WTC11 (cell line): ENCODE data around the gene SEMA5B. TPM values are rescaled to one million over a fixed set of nuclear protein-coding genes. Genes with fewer than 3 reads are reported as not detected.

Source experiments
- ATAC-seq: fragments of 200-7000 bp; cut with Tn5 transposase; 2 replicates; pipeline ENCODE4 v1.10.0; 2021; ENCODE audit warnings: mild to moderate bottlenecking, moderate library complexity
- CTCF ChIA-PET: fragments of 300-600 bp; sonication (Branson Sonifier 250); formaldehyde crosslinking; loops from one replicate; lab custom pipeline; 2021; ENCODE audit warnings: antibody characterized with exemption; lab: Charles Lee
- POLR2A ChIA-PET: fragments of 350-600 bp; sonication (Branson Sonifier 250); formaldehyde crosslinking; loops from one replicate; lab custom pipeline; 2021; ENCODE audit warnings: antibody characterized with exemption; lab: Charles Lee
- DNase-seq: peaks from one replicate; pipeline ENCODE4 v3.0.0; 2021; ENCODE audit warnings: low spot score
- H3K27ac Mint-ChIP-seq: 2 replicates; pipeline ENCODE4 v1.8.0; 2021; ENCODE audit warnings: mixed read lengths
- H3K27me3 Mint-ChIP-seq: 2 replicates; pipeline ENCODE4 v1.8.0; 2021; ENCODE audit warnings: low read depth, mild to moderate bottlenecking, moderate library complexity, mixed read lengths
- H3K36me3 Mint-ChIP-seq: 2 replicates; pipeline ENCODE4 v1.8.0; 2021; ENCODE audit warnings: mixed read lengths
- H3K4me1 Mint-ChIP-seq: 2 replicates; pipeline ENCODE4 v1.8.0; 2022; ENCODE audit warnings: mixed read lengths
- H3K4me3 Mint-ChIP-seq: 2 replicates; pipeline ENCODE4 v1.8.0; 2021; ENCODE audit warnings: mild to moderate bottlenecking, moderate library complexity, mixed read lengths
- H3K9me3 Mint-ChIP-seq: 2 replicates; pipeline ENCODE4 v1.8.0; 2021; ENCODE audit warnings: mixed read lengths
- CREB1 ChIP-seq: sonication (generic); formaldehyde crosslinking; IDR thresholded peaks from 2 replicates; pipeline ENCODE4 v1.8.0; 2023; ENCODE audit warnings: mild to moderate bottlenecking, missing genetic modification reagents
- CREM ChIP-seq: sonication (generic); formaldehyde crosslinking; IDR thresholded peaks from 2 replicates; pipeline ENCODE4 v1.8.1; 2022; ENCODE audit warnings: mild to moderate bottlenecking, missing genetic modification reagents, moderate library complexity
- ELF4 ChIP-seq: sonication (generic); formaldehyde crosslinking; IDR thresholded peaks from 2 replicates; pipeline ENCODE4 v1.8.1; 2022; ENCODE audit warnings: low read depth, mild to moderate bottlenecking, moderate library complexity, missing genetic modification reagents
- EMX1 ChIP-seq: fragments of 250-450 bp; sonication (Bioruptor Pico); IDR thresholded peaks from 2 replicates; pipeline ENCODE4 v1.8.0; 2021; ENCODE audit warnings: mild to moderate bottlenecking
- JAZF1 ChIP-seq: fragments of 250-450 bp; sonication (Bioruptor Pico); IDR thresholded peaks from 2 replicates; pipeline ENCODE4 v1.9.0; 2021; ENCODE audit warnings: moderate library complexity, mild to moderate bottlenecking, inconsistent platforms
- JUN ChIP-seq: sonication (generic); formaldehyde crosslinking; IDR thresholded peaks from 2 replicates; pipeline ENCODE4 v1.8.0; 2023; ENCODE audit warnings: mild to moderate bottlenecking, missing genetic modification reagents
- NFE2L1 ChIP-seq: sonication (generic); formaldehyde crosslinking; IDR thresholded peaks from 2 replicates; pipeline ENCODE4 v1.8.1; 2023; ENCODE audit warnings: missing genetic modification reagents
- RORB ChIP-seq: fragments of 250-450 bp; sonication (Bioruptor Pico); IDR thresholded peaks from 2 replicates; pipeline ENCODE4 v1.9.0; 2021; ENCODE audit warnings: mild to moderate bottlenecking
- SOX15 ChIP-seq: fragments of 250-450 bp; sonication (Bioruptor Pico); IDR thresholded peaks from 2 replicates; pipeline ENCODE4 v1.9.0; 2021; ENCODE audit warnings: mild to moderate bottlenecking
- TEAD4 ChIP-seq: sonication (generic); formaldehyde crosslinking; IDR thresholded peaks from 2 replicates; pipeline ENCODE4 v1.8.0; 2022; ENCODE audit warnings: mild to moderate bottlenecking, missing genetic modification reagents
- TP53 ChIP-seq: sonication (generic); formaldehyde crosslinking; IDR thresholded peaks from 2 replicates; pipeline ENCODE4 v1.8.1; 2023; ENCODE audit warnings: mild to moderate bottlenecking, missing genetic modification reagents
- ZBTB21 ChIP-seq: sonication (generic); formaldehyde crosslinking; IDR thresholded peaks from 2 replicates; pipeline ENCODE4 v1.8.1; 2023; ENCODE audit warnings: mild to moderate bottlenecking, missing genetic modification reagents, borderline replicate concordance
- ZNF423 ChIP-seq: fragments of 250-450 bp; sonication (Bioruptor Pico); IDR thresholded peaks from 2 replicates; pipeline ENCODE4 v2.1.2; 2022; ENCODE audit warnings: mild to moderate bottlenecking, moderate library complexity
- ZNF671 ChIP-seq: fragments of 250-450 bp; sonication (Bioruptor Pico); IDR thresholded peaks from 2 replicates; pipeline ENCODE4 v1.8.0; 2021; ENCODE audit warnings: mild to moderate bottlenecking
- total RNA-seq: library from RNA; stranded (reverse); gene quantifications from 3 replicates; pipeline ENCODE4 v1.2.3, GENCODE V29; 2021
- TF ChIP-seq, protein P1 (sequence below): sonication (generic); formaldehyde crosslinking; IDR thresholded peaks from 2 replicates; pipeline ENCODE4 v1.8.1; 2022; ENCODE audit warnings: missing genetic modification reagents, borderline replicate concordance
- TF ChIP-seq, protein P2 (sequence below): sonication (generic); formaldehyde crosslinking; IDR thresholded peaks from 2 replicates; pipeline ENCODE4 v1.8.0; 2022; ENCODE audit warnings: mild to moderate bottlenecking, missing genetic modification reagents
- TF ChIP-seq, protein P3 (sequence below): sonication (generic); formaldehyde crosslinking; IDR thresholded peaks from 2 replicates; pipeline ENCODE4 v1.8.1; 2023; ENCODE audit warnings: mild to moderate bottlenecking, missing genetic modification reagents
- TF ChIP-seq, protein P4 (sequence below): sonication (generic); formaldehyde crosslinking; IDR thresholded peaks from 2 replicates; pipeline ENCODE4 v1.8.1; 2023; ENCODE audit warnings: mild to moderate bottlenecking, missing genetic modification reagents, borderline replicate concordance
- TF ChIP-seq, protein P5 (sequence below): sonication (generic); formaldehyde crosslinking; IDR thresholded peaks from 2 replicates; pipeline ENCODE4 v1.8.0; 2023; ENCODE audit warnings: mild to moderate bottlenecking, missing genetic modification reagents
- TF ChIP-seq, protein P6 (sequence below): sonication (generic); formaldehyde crosslinking; IDR thresholded peaks from 2 replicates; pipeline ENCODE4 v1.8.0; 2023; ENCODE audit warnings: missing genetic modification reagents, mild to moderate bottlenecking, borderline replicate concordance
- TF ChIP-seq, protein P7 (sequence below): sonication (generic); formaldehyde crosslinking; conservative IDR thresholded peaks from 2 replicates; pipeline ENCODE4 v1.8.1; 2022; ENCODE audit warnings: mild to moderate bottlenecking, missing genetic modification reagents

The SEMA5B gene
- total RNA-seq, 1 experiment from 2014 or later: 20.7 TPM

DNA sequence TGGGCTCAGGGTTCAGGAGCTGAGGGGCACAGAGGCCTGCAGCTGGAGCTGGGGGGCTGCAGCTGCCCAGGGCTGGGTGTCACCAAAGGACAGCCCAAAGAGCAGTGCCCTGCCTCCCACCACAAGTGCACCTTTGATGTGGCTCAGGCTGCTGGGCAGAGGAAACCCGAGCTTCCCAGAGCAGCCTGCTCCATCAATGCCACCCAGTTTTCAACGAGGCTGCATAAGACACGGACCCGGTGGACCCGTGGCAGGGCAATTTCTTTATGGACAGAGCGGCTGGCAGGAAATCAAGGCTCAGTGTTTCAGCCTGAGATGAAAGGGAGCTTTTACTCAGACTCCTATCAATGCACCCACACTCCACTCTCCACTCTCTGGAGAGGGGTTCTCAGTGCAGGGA lies 18.7 kb downstream of the SEMA5B start:
- no peaks in the 10 kb centered on the region for H3K36me3 Mint-ChIP-seq
- no peaks in the 10 kb centered on the region for H3K9me3 Mint-ChIP-seq
- CTCF ChIA-PET: interaction anchor here (0.8 to 1.7 kb wide), 3 partner anchors 12 to 73 kb away, joined by 3 to 7 read pairs (median 4); no protein-coding TSS in a partner anchor
- H3K27ac Mint-ChIP-seq: no peak overlapping the region
- no peak for DNase-seq
- H3K4me1 Mint-ChIP-seq: peaks cover 37% of the 10 kb centered on the region
- no peak for TF ChIP-seq TP53 (CRISPR knock-in tag)
- TF ChIP-seq, protein P1, sequence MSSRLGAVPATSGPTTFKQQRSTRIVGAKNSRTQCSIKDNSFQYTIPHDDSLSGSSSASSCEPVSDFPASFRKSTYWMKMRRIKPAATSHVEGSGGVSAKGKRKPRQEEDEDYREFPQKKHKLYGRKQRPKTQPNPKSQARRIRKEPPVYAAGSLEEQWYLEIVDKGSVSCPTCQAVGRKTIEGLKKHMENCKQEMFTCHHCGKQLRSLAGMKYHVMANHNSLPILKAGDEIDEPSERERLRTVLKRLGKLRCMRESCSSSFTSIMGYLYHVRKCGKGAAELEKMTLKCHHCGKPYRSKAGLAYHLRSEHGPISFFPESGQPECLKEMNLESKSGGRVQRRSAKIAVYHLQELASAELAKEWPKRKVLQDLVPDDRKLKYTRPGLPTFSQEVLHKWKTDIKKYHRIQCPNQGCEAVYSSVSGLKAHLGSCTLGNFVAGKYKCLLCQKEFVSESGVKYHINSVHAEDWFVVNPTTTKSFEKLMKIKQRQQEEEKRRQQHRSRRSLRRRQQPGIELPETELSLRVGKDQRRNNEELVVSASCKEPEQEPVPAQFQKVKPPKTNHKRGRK: no peak
- TF ChIP-seq, all 79 proteins: peak for 0
- POLR2A ChIA-PET: no interaction called here
- Mint-ChIP-seq H3K27me3 (no peaks in the 10 kb centered on the region), H3K4me3 (no peak overlapping the region)
- ATAC-seq: no peak

DNA sequence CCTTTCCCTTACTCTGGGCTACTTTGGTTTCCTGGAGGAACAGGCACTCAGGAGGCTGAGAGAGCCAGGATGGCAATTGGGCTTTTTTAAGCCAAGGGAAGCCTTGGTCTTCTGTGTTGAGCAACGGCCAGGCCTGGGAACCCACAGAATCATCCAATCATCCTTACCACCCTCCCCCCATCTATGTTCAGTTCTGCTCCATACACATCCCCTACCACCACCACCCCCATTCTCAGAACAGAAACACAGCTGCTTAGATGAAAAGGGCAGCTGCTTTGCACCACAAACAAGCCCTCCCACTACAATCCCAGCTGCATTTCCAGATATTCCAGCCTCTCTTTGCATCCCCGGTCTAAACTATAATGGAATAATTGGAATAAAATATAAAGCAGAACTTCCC lies 21.0 kb downstream of the SEMA5B start:
- TF ChIP-seq, protein P2, sequence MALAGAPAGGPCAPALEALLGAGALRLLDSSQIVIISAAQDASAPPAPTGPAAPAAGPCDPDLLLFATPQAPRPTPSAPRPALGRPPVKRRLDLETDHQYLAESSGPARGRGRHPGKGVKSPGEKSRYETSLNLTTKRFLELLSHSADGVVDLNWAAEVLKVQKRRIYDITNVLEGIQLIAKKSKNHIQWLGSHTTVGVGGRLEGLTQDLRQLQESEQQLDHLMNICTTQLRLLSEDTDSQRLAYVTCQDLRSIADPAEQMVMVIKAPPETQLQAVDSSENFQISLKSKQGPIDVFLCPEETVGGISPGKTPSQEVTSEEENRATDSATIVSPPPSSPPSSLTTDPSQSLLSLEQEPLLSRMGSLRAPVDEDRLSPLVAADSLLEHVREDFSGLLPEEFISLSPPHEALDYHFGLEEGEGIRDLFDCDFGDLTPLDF (CRISPR knock-in tag): no peak
- no peak for TF ChIP-seq EMX1 (CRISPR knock-in tag)
- no peak for TF ChIP-seq ZBTB21 (CRISPR knock-in tag)
- TF ChIP-seq ZNF671 (CRISPR knock-in tag): no peak
- TF ChIP-seq JAZF1 (CRISPR knock-in tag): no peak
- TF ChIP-seq, protein P3, sequence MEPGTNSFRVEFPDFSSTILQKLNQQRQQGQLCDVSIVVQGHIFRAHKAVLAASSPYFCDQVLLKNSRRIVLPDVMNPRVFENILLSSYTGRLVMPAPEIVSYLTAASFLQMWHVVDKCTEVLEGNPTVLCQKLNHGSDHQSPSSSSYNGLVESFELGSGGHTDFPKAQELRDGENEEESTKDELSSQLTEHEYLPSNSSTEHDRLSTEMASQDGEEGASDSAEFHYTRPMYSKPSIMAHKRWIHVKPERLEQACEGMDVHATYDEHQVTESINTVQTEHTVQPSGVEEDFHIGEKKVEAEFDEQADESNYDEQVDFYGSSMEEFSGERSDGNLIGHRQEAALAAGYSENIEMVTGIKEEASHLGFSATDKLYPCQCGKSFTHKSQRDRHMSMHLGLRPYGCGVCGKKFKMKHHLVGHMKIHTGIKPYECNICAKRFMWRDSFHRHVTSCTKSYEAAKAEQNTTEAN (CRISPR knock-in tag): no peak
- no peak for TF ChIP-seq RORB (CRISPR knock-in tag)
- no peak for TF ChIP-seq CREM (CRISPR knock-in tag)
- no peak for TF ChIP-seq ELF4 (CRISPR knock-in tag)
- no peak for TF ChIP-seq SOX15 (CRISPR knock-in tag)
- no peak for TF ChIP-seq CREB1
- TF ChIP-seq, protein P4, sequence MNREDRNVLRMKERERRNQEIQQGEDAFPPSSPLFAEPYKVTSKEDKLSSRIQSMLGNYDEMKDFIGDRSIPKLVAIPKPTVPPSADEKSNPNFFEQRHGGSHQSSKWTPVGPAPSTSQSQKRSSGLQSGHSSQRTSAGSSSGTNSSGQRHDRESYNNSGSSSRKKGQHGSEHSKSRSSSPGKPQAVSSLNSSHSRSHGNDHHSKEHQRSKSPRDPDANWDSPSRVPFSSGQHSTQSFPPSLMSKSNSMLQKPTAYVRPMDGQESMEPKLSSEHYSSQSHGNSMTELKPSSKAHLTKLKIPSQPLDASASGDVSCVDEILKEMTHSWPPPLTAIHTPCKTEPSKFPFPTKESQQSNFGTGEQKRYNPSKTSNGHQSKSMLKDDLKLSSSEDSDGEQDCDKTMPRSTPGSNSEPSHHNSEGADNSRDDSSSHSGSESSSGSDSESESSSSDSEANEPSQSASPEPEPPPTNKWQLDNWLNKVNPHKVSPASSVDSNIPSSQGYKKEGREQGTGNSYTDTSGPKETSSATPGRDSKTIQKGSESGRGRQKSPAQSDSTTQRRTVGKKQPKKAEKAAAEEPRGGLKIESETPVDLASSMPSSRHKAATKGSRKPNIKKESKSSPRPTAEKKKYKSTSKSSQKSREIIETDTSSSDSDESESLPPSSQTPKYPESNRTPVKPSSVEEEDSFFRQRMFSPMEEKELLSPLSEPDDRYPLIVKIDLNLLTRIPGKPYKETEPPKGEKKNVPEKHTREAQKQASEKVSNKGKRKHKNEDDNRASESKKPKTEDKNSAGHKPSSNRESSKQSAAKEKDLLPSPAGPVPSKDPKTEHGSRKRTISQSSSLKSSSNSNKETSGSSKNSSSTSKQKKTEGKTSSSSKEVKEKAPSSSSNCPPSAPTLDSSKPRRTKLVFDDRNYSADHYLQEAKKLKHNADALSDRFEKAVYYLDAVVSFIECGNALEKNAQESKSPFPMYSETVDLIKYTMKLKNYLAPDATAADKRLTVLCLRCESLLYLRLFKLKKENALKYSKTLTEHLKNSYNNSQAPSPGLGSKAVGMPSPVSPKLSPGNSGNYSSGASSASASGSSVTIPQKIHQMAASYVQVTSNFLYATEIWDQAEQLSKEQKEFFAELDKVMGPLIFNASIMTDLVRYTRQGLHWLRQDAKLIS (CRISPR knock-in tag): no peak
- no peak for TF ChIP-seq NFE2L1 (CRISPR knock-in tag)
- TF ChIP-seq JUN (CRISPR knock-in tag): no peak
- TF ChIP-seq, protein P5, sequence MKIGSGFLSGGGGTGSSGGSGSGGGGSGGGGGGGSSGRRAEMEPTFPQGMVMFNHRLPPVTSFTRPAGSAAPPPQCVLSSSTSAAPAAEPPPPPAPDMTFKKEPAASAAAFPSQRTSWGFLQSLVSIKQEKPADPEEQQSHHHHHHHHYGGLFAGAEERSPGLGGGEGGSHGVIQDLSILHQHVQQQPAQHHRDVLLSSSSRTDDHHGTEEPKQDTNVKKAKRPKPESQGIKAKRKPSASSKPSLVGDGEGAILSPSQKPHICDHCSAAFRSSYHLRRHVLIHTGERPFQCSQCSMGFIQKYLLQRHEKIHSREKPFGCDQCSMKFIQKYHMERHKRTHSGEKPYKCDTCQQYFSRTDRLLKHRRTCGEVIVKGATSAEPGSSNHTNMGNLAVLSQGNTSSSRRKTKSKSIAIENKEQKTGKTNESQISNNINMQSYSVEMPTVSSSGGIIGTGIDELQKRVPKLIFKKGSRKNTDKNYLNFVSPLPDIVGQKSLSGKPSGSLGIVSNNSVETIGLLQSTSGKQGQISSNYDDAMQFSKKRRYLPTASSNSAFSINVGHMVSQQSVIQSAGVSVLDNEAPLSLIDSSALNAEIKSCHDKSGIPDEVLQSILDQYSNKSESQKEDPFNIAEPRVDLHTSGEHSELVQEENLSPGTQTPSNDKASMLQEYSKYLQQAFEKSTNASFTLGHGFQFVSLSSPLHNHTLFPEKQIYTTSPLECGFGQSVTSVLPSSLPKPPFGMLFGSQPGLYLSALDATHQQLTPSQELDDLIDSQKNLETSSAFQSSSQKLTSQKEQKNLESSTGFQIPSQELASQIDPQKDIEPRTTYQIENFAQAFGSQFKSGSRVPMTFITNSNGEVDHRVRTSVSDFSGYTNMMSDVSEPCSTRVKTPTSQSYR (CRISPR knock-in tag): no peak
- TF ChIP-seq, protein P6, sequence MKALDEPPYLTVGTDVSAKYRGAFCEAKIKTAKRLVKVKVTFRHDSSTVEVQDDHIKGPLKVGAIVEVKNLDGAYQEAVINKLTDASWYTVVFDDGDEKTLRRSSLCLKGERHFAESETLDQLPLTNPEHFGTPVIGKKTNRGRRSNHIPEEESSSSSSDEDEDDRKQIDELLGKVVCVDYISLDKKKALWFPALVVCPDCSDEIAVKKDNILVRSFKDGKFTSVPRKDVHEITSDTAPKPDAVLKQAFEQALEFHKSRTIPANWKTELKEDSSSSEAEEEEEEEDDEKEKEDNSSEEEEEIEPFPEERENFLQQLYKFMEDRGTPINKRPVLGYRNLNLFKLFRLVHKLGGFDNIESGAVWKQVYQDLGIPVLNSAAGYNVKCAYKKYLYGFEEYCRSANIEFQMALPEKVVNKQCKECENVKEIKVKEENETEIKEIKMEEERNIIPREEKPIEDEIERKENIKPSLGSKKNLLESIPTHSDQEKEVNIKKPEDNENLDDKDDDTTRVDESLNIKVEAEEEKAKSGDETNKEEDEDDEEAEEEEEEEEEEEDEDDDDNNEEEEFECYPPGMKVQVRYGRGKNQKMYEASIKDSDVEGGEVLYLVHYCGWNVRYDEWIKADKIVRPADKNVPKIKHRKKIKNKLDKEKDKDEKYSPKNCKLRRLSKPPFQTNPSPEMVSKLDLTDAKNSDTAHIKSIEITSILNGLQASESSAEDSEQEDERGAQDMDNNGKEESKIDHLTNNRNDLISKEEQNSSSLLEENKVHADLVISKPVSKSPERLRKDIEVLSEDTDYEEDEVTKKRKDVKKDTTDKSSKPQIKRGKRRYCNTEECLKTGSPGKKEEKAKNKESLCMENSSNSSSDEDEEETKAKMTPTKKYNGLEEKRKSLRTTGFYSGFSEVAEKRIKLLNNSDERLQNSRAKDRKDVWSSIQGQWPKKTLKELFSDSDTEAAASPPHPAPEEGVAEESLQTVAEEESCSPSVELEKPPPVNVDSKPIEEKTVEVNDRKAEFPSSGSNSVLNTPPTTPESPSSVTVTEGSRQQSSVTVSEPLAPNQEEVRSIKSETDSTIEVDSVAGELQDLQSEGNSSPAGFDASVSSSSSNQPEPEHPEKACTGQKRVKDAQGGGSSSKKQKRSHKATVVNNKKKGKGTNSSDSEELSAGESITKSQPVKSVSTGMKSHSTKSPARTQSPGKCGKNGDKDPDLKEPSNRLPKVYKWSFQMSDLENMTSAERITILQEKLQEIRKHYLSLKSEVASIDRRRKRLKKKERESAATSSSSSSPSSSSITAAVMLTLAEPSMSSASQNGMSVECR (CRISPR knock-in tag): no peak
- TF ChIP-seq TEAD4 (CRISPR knock-in tag): no peak
- TF ChIP-seq, protein P7, sequence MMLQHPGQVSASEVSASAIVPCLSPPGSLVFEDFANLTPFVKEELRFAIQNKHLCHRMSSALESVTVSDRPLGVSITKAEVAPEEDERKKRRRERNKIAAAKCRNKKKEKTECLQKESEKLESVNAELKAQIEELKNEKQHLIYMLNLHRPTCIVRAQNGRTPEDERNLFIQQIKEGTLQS (CRISPR knock-in tag): no peak
- TF ChIP-seq ZNF423 (CRISPR knock-in tag): no peak
- Mint-ChIP-seq H3K27ac (no peak overlapping the region), H3K36me3 (no peaks in the 10 kb centered on the region), H3K27me3 (no peaks in the 10 kb centered on the region), H3K4me3 (no peak overlapping the region), H3K9me3 (no peaks in the 10 kb centered on the region), H3K4me1 (peaks cover 55% of the 10 kb centered on the region)
- no peak for DNase-seq
- ChIA-PET CTCF (interaction anchor here (0.9 to 2.1 kb wide), 2 partner anchors 9 to 63 kb away, joined by 5 to 6 read pairs; no protein-coding TSS in a partner anchor), POLR2A (interaction anchor here (0.9 to 1.2 kb wide), 2 partner anchors 15 to 19 kb away, joined by 3 read pairs; no protein-coding TSS in a partner anchor)
- no peak for ATAC-seq
